ENCODE data around the gene WLS.

DNA sequence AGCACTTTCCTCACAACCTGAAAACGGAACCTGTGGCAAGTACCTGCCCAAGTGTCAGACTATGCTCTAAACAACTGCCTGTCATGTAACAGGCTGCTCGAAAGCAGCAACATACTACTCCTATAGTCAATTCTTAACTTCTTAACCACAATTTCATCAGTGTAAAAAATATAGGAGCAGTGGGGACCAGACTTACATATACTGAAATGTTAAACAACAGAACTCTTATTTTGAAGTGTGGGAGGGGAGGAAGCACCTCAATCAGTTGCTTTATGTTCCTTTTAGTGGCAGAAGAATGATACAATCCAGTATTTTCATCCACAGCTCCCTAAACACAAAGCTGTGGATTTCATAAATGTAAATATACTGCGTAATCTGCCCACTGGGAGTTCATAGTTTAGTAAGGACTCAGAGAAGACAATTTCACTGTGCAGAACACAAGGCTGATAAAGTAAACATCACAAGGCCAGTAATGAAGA is 44.2 kb downstream of the WLS start:
- TF ChIP-seq GATA2 (IDR thresholded peaks at IDR 0.05; ENCODE audit: low read depth, low read length) (no peak), GATA3 (IDR thresholded peaks at IDR 0.05; ENCODE audit: low read depth, low read length) (no peak)
